ENCODE data around the gene CBR1.

DNA sequence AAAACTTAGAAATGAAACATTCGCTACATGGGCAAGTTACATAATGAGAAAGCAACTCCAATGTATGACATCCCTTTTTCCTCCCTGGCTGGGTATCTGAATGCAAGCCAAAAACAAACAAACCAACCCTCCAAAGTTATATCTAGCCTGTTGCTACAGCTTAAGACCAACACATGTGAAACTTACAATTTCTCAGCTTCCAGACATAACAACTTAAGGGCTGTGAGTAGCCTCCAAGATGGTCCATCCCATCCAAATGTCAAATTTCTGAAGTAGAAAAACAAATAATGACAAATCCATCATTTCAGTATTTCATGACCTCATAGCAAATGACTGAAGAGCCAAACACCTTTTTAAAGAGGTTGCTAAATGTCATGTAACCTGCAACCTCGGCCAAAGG is 29.4 kb upstream of the CBR1 start:
- TF ChIP-seq EZH2 (IDR thresholded peaks at IDR 0.05), result no peak
- no peak for TF ChIP-seq POLR2AphosphoS5 (IDR thresholded peaks at IDR 0.05; ENCODE audit: borderline replicate concordance, low read depth, low read length)
